ENCODE measurements around the gene SAXO1.

GRCh38 chr9:18951936-18952335 lies 81.1 kb downstream of the SAXO1 start:
- TF ChIP-seq CTCF (IDR thresholded peaks at IDR 0.05) (no peak), POLR2AphosphoS5 (IDR thresholded peaks at IDR 0.05; ENCODE audit: low read depth, low read length) (no peak), REST (IDR thresholded peaks at IDR 0.05; ENCODE audit: insufficient read depth in 1 of 2, low read depth in 2 of 2, low read length in 1 of 2) (no peak)
